Transverse colon (tissue), 4 donors: ENCODE data around the gene VASN. TPM values are rescaled to one million over a fixed set of nuclear protein-coding genes. Genes with fewer than 3 reads are reported as not detected.

ENCODE experiments used
- DNase-seq: peaks from one replicate; pipeline ENCODE4 v3.0.0-alpha.2; 2019
- H3K27ac ChIP-seq, 4 donors: fragments of 200-600 bp; sonication (generic); 2 replicates each; pipeline ENCODE4 v1.5.1; 2016 to 2018; ENCODE audit warnings: inconsistent platforms in 4 of 4
- H3K27me3 ChIP-seq: fragments of 200-600 bp; sonication (generic); 2 replicates; pipeline ENCODE4 v1.5.1; 2017; ENCODE audit warnings: inconsistent platforms
- H3K36me3 ChIP-seq, 4 donors: fragments of 200-600 bp; sonication (generic); 2 replicates each; pipeline ENCODE4 v1.5.1; 2017 to 2019; ENCODE audit warnings: inconsistent platforms in 4 of 4
- H3K4me1 ChIP-seq, 4 donors: fragments of 200-600 bp; sonication (generic); 2 replicates each; pipeline ENCODE4 v1.5.1; 2017 to 2020; ENCODE audit warnings: inconsistent platforms in 4 of 4
- H3K4me3 ChIP-seq, 4 donors: fragments of 200-600 bp; sonication (generic); 1 replicate in 1 of 4; 2 replicates in 3 of 4; pipeline versions ENCODE4 v1.5.1 to v1.6.1; 2017 to 2019; ENCODE audit warnings: inconsistent platforms in 4 of 4
- H3K9me3 ChIP-seq, 2 donors: fragments of 200-600 bp; sonication (generic); 2 replicates each; pipeline ENCODE4 v1.5.1; 2017 to 2019; ENCODE audit warnings: inconsistent platforms in 2 of 2
- EP300 ChIP-seq: sonication (generic); formaldehyde crosslinking; IDR thresholded peaks from one replicate; pipeline ENCODE4 v1.6.1; 2017; ENCODE audit warnings: antibody characterized with exemption, low read depth
- POLR2A ChIP-seq: fragments of 450-650 bp; IDR thresholded peaks from one replicate; pipeline ENCODE4 v1.6.1; 2016; ENCODE audit warnings: antibody characterized with exemption, mild to moderate bottlenecking, moderate library complexity
- POLR2AphosphoS5 ChIP-seq, 3 donors: sonication (generic); formaldehyde crosslinking; IDR thresholded peaks; one replicate each; pipeline ENCODE4 v1.6.1; 2016; ENCODE audit warnings: antibody characterized with exemption in 3 of 3
- whole genome bisulfite sequencing, 2 donors: methylation state at CpG; one replicate each; pipeline ENCODE4 v1.1.5; 2018; ENCODE audit warnings: low coverage in 1 of 2; 5-methylcytosine and 5-hydroxymethylcytosine counted together
- in situ Hi-C, 4 donors: fragments of 200-750 bp; cut with MboI; loops; one replicate each; pipeline versions ENCODE4 v1.15.0 to v1.15.1; 2017; ENCODE audit warnings: low sequenced_read_pairs in 3 of 4, low pct_ligation_motif_present in 1 of 4, low pct_unique_long_range_greater_than_20kb in 1 of 4
- intact Hi-C: fragments of 100-400 bp; cut with DNase I; formaldehyde crosslinking; loops from one replicate; pipeline ENCODE4 v1.15.1; 2023; ENCODE audit warnings: low total_unique reads
- total RNA-seq, 4 donors: library from RNA; depleted of rRNA; stranded (reverse); fragments of >200 nt; gene quantifications; one replicate each; pipeline ENCODE4 v1.1.0, GENCODE V29; 2016
- TF ChIP-seq, protein P1 (sequence below), 5 experiments: fragments of 200-600 bp in 3 of 5; fragments of 450-650 bp in 2 of 5; sonication (generic) in 3 of 5; IDR thresholded peaks; 1 replicate in 2 of 5; 2 replicates in 3 of 5; pipeline ENCODE4 v1.5.1; 2016 to 2017; ENCODE audit warnings: antibody characterized with exemption in 5 of 5, inconsistent platforms in 3 of 5, mild to moderate bottlenecking in 2 of 5, moderate library complexity in 1 of 5

The VASN gene
- total RNA-seq, 4 donors from 2014 or later, result 3.4 to 18.7 (median 9.0) TPM

DNA sequence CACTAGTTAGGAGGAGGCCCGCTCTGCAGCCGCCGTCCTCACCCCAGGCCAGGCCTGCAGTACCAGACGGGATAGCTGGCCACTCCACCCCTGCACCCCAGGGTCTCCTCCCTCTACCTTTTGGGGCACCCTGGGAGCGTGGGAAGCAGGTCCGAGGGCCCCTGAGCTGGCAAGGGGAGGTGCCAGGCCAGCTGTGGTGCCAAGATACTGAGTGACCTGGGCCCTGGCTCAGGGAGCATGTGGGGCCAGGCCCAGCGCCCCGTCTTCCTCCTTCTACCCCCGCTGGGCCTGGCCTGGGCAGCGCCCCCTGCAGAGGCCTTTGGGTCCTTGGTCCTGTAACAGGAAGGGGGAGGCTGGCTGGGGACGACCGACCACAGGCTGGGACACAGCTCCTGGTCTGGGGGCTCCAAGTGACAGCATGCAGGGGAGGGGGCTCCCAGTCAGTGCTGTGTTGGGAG is 33.5 kb upstream of the VASN start:
- DNase-seq, result no peak
- no peaks in the 10 kb centered on the region for H3K9me3 ChIP-seq
- H3K27ac ChIP-seq, result no peak overlapping the region
- H3K4me3 ChIP-seq, result no peak overlapping the region
- H3K4me1 ChIP-seq, result peaks cover 0 to 5% (median 0%) of the 10 kb centered on the region in 4 donors
- intact Hi-C loops, result loop anchor here (10.0 kb wide), 1 partner anchor 133 kb away; no protein-coding TSS in a partner anchor
- TF ChIP-seq, protein P1, sequence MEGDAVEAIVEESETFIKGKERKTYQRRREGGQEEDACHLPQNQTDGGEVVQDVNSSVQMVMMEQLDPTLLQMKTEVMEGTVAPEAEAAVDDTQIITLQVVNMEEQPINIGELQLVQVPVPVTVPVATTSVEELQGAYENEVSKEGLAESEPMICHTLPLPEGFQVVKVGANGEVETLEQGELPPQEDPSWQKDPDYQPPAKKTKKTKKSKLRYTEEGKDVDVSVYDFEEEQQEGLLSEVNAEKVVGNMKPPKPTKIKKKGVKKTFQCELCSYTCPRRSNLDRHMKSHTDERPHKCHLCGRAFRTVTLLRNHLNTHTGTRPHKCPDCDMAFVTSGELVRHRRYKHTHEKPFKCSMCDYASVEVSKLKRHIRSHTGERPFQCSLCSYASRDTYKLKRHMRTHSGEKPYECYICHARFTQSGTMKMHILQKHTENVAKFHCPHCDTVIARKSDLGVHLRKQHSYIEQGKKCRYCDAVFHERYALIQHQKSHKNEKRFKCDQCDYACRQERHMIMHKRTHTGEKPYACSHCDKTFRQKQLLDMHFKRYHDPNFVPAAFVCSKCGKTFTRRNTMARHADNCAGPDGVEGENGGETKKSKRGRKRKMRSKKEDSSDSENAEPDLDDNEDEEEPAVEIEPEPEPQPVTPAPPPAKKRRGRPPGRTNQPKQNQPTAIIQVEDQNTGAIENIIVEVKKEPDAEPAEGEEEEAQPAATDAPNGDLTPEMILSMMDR (IDR thresholded peaks at IDR 0.05), result no peak
- TF ChIP-seq POLR2A, result no peak
- no peak for TF ChIP-seq EP300
- no peak for TF ChIP-seq POLR2AphosphoS5 (IDR thresholded peaks at IDR 0.05)
- in situ Hi-C loops, result loop anchor here in 1 of 4 donors (25.0 kb wide), 1 partner anchor 151 kb away; no protein-coding TSS in a partner anchor
- WGBS, 2 donors, result 91% methylated on average over 7 of the region's 12 CpGs; no CpG with 5 or more reads in 1 of the 2 donors
- no peaks in the 10 kb centered on the region for H3K27me3 ChIP-seq
- H3K36me3 ChIP-seq, result no peaks in the 10 kb centered on the region

DNA sequence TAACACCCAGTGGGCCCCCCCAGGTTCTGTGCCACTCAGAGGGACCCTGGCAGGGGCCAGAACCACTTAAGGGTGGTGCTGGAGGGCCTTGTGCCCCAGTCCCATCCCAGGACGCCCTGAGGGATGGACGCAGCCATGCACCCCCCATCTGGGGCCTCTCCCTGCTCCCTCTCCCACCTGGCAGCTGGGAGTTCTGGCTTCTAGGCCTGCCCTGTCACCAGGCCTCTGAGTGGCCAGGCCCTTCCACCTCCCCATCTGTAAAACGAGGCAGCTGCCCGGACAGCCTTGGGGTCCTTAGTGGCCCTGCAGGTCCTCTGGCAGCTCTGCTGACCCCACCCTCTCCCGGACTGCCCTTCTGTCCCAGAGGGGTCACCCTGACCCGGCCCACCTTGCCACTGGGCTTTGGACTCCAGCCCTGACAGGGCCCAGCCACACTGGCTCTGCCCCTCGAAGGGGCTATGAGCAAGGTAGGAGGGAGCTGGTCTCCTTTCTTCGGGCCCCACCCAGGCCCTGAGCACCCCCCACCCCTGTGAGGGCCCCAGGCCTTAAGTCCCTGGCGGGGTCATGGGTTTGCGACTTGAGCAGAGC is 32.8 kb upstream of the VASN start:
- Histone ChIP-seq H3K27ac (no peak overlapping the region), H3K9me3 (no peaks in the 10 kb centered on the region), H3K4me1 (peaks cover 0 to 5% (median 0%) of the 10 kb centered on the region in 4 donors), H3K36me3 (no peaks in the 10 kb centered on the region), H3K4me3 (no peak overlapping the region), H3K27me3 (no peaks in the 10 kb centered on the region)
- 83% methylated on average over 10 of the region's 10 CpGs; no CpG with 5 or more reads in 1 of the 2 donors for WGBS, 2 donors
- in situ Hi-C loops (loop anchor here in 1 of 4 donors (25.0 kb wide), 1 partner anchor 152 kb away; no protein-coding TSS in a partner anchor), intact Hi-C loops (loop anchor here (10.0 kb wide), 1 partner anchor 134 kb away; no protein-coding TSS in a partner anchor)
- no peak for DNase-seq
- TF ChIP-seq POLR2AphosphoS5 (IDR thresholded peaks at IDR 0.05), result no peak
- TF ChIP-seq, protein P1 (IDR thresholded peaks at IDR 0.05), result no peak

DNA sequence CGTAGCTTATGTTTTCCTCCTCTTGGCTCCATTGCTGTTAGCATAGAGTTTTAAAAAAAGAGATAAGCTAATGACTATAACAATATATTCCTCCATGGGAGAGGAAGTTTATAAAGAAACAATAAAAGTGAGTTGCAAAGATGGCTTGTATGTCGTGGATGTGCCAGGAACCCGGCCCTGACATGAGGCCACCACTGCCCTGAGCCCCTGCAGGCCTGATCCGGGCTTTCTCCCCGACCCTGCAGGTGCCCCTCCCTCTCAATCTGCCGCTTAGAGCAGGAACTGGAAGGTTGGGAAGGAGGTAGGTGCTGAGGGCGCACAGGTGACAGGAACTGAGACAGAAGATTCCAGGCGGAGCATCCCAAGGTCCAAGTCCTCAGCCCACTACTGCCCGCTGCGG is 32.2 kb upstream of the VASN start:
- in situ Hi-C loops, result loop anchor here in 1 of 4 donors (25.0 kb wide), 1 partner anchor 152 kb away; no protein-coding TSS in a partner anchor
- H3K9me3 ChIP-seq, result no peaks in the 10 kb centered on the region
- H3K27ac ChIP-seq, result no peak overlapping the region
- peaks cover 0 to 5% (median 0%) of the 10 kb centered on the region in 4 donors for H3K4me1 ChIP-seq
- H3K4me3 ChIP-seq, result no peak overlapping the region
- DNase-seq, result no peak
- no peak for TF ChIP-seq EP300
- no peak for TF ChIP-seq POLR2AphosphoS5 (IDR thresholded peaks at IDR 0.05)
- TF ChIP-seq POLR2A, result no peak
- TF ChIP-seq, protein P1 (IDR thresholded peaks at IDR 0.05), result no peak
- WGBS, 2 donors, result 43 to 69% methylated on average over 4 to 10 of the region's 10 CpGs
- no peaks in the 10 kb centered on the region for H3K36me3 ChIP-seq
- H3K27me3 ChIP-seq, result no peaks in the 10 kb centered on the region
- intact Hi-C loops, result loop anchor here (10.0 kb wide), 1 partner anchor 135 kb away; no protein-coding TSS in a partner anchor

DNA sequence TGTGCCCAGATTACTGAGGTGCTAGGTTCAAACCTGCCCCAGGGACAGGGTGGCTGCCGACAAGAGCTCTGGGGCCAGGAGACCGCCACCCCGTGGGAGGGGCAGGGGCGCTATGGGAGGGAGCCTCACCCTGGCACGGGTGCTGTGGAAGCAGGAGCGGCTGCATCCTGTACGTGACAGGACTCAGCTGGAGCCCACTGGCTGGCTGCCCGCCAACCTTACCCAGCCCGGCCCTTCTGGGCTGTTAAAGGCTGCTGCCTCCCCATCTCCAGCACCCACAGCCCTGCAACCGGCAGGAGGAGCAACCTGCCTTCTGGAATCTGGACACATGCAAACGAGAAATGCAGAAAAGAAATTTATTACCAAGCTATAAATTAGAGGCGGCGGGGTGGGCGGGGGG is 31.7 kb upstream of the VASN start:
- DNase-seq, result no peak
- H3K9me3 ChIP-seq, result no peaks in the 10 kb centered on the region
- H3K27ac ChIP-seq, result no peak overlapping the region
- 56% methylated on average over 13 of the region's 14 CpGs; no CpG with 5 or more reads in 1 of the 2 donors for WGBS, 2 donors
- H3K4me1 ChIP-seq, result peaks cover 0 to 5% (median 0%) of the 10 kb centered on the region in 4 donors
- no peak for TF ChIP-seq POLR2AphosphoS5 (IDR thresholded peaks at IDR 0.05)
- no peak for TF ChIP-seq POLR2A
- no peak for TF ChIP-seq EP300
- no peak overlapping the region for H3K4me3 ChIP-seq
- H3K36me3 ChIP-seq, result no peaks in the 10 kb centered on the region
- intact Hi-C loops (loop anchor here (5.0 to 10.0 kb wide), 2 partner anchors 135 to 1518 kb away; no protein-coding TSS in a partner anchor), in situ Hi-C loops (loop anchor here in 1 of 4 donors (25.0 kb wide), 1 partner anchor 153 kb away; no protein-coding TSS in a partner anchor)
- no peaks in the 10 kb centered on the region for H3K27me3 ChIP-seq
